A549 (cell line): ENCODE results near the gene ARSD.

ENCODE experiments used
- CEBPB ChIP-seq, 2 experiments: fragments of >200 bp in 1 of 2; sonication (Bioruptor Twin) in 1 of 2; formaldehyde crosslinking in 1 of 2; IDR thresholded peaks; 2 replicates each; pipeline ENCODE4 v1.6.1; 2012 to 2016
- REST ChIP-seq: fragments of 200-600 bp; sonication (generic); IDR thresholded peaks from 2 replicates; pipeline ENCODE4 v1.6.1; 2016; ENCODE audit warnings: antibody characterized with exemption, mild to moderate bottlenecking, moderate library complexity

- TF ChIP-seq REST = no peak
- TF ChIP-seq CEBPB (IDR thresholded peaks at IDR 0.05) = no peak
Observed at GRCh38 chrX:2902841-2903240, 26.3 kb downstream of the ARSD start.
